ENCODE data around the gene OR4C3. TPM values are rescaled to one million over a fixed set of nuclear protein-coding genes. Genes with fewer than 3 reads are reported as not detected.

OR4C3 gene
- total RNA-seq (2022; extraction: Qiagen RNA extraction): not detected in 5 replicates

DNA sequence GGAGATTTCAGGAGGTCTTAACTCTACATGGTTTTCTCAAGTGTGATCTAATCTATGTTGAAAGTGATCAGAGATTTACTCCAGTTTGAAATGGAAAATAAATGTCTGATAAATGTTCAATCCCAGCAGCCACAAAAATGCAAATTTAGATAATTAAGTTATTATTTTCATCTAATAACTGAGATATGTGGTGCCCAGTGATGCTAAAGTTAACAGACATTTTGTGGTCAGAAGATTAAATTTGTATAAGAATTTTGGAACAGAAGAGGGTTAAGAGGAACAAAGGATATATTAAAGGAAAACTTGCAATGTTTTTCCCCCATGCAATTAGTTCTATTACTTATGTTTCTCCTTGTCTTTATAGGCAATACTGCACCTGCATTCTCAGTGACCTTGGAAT, at the start of gene OR4C3:
Gene OR4C3 (plus strand): TSS at position 301 of the 400 bp plus-strand sequence. CDS start 102 bp downstream, outside the sequence.

GRCh38 chr11:48305923-48306322, 18.8 kb upstream of the OR4C3 start, which contains the start of gene OR4S1:
TSS of gene OR4S1 (plus strand) at chr11:48306223. CDS start at chr11:48306223, 0 bp downstream.

DNA sequence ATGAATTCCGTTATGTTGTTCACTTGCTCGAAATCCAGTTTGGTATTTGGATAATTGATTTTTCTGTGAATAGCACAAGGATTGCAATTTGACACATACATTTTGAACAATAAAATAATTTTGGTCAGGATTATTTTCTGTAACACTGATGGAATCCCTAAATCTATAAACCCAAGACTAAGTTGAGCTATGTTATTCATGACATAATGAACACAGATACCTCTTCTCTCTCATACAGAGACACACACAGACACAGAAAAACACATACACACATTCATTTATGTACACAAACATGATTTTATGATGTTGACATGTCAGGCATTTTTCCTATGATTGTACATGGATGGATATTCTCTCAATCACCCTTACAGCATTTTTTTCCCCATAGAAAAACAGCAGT, 41.6 kb downstream of the OR4C3 start, which contains the start of gene OR4C5:
Gene OR4C5 (minus strand): TSS at position 101 of the 400 bp plus-strand sequence. CDS start 0 bp downstream, at position 101.

Other genes starting within 250 kb of the OR4C3 start
- not detected in 5 replicates for gene OR4B1, start 108.1 kb upstream of the OR4C3 start, total RNA-seq (2022; extraction: Qiagen RNA extraction)
- gene OR4X2, start 79.8 kb upstream of the OR4C3 start, total RNA-seq (2022; extraction: Qiagen RNA extraction): not detected in 5 replicates
- not detected in 5 replicates for gene OR4X1, start 61.1 kb upstream of the OR4C3 start, total RNA-seq (2022; extraction: Qiagen RNA extraction)
- gene OR4S1, start 18.7 kb upstream of the OR4C3 start, total RNA-seq (2022; extraction: Qiagen RNA extraction): not detected in 5 replicates
- not detected in 5 replicates for gene OR4C5, start 41.5 kb downstream of the OR4C3 start, total RNA-seq (2022; extraction: Qiagen RNA extraction)
- gene OR4A47, start 163.9 kb downstream of the OR4C3 start, total RNA-seq (2022; extraction: Qiagen RNA extraction): not detected in 5 replicates